ENCODE measurements around the gene ANGEL2.
"Not testable (repeated sequence)": the region's sequence is repeated elsewhere in the genome, so short reads cannot be mapped to it uniquely, and the experiment has no call there.

The ANGEL2 gene

DNA sequence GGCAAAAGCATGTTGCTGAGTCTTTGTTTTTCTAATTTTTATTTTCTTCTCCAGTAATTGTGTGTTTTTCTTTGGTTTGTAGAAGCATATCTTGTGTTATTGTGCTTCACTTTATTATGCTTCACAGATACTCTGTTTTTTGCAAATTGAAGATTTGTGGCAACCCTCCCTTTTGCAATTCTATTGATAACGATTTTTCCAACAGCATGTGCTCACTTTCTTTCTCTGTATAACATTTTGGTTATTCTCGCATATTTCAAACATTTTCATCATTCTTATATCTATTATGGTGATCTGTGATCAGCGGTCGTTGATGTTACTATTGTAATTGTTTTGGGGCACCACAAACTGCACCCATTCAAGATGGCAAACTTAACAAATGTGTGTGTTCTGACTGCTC lies 3.8 kb upstream of the ANGEL2 start:
- no peak for DNase-seq

DNA sequence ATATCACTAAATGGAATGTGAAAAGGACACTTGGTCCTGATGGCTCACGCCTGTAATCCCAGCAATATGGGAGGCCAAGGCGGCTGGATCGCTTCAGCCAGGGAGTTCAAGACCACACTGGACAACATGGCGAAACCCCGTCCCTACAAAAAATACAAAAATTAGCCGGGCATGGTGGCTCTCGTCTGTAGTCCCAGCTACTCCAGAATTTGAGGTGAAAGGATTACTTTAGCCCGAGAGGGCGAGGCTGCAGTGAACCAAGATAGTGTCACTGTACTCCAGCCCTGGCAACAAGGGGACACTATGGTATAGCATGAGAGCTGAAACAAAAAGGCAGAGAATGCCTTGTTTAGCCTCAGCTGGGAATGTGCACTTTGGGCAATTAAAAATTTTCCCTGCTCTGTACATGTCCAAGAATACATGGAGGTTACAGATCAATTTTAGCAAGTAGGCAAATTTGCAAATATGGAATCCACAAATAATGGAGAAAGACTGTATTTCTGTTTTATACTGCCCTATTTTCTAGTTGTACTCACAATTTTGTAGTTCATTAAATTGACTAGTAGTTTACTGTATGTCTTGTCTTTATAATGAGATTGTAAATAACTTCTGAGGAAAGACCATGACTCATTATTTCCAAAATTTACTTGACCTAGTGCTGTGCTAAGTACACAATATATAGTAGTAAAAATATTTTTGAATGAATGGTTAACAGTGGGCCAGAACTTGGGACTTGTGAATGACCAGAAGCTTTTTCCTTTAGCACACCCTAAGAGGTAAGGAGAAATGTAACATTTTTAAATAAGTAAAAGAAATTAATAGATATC lies 2.0 kb upstream of the ANGEL2 start:
- DNase-seq: no peak

DNA sequence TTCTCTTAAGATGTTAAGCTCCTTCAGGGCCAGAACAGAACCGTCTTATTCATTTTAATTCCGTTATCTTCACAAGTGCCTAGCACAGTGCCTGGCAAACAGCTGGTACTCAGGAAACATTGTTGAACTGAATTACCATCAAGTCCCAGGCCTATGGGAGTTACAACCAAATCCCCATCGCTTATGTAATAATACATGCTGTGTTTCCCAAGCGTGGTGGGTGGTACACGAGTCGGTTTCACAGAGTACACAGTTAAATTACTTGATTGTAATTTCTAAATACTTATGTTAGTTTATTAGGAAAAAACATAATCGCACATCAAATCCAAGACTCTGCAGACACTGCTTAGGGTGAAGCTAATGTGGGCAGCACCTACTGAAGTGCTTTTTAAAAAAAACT lies 1.0 kb downstream of the ANGEL2 start:
- no peak for DNase-seq

- no peak for DNase-seq
These were observed 7.1 kb downstream of the ANGEL2 start for GRCh38 chr1:213008564-213008963.

- DNase-seq: no peak
These were observed 12.4 kb downstream of the ANGEL2 start for GRCh38 chr1:213003256-213003655.

DNA sequence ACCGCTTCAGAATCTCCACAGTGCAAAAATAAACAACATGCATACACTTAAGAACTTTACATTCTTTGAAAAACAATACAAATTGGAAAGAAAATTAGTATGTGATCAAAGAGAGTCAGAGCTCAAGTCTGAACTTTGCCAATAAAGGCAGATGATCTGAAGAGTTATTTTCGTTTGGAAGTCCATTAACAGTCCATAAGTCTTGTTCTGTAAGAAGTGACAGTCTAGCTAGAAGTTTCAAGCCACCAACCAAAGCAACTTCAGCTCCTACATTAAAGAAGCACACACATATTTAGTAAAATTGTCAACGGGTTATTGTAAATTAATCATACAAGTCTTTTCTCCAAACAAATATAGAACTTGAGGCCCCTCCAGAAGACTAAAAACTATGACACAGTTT lies 20.7 kb downstream of the ANGEL2 start:
- no peak for DNase-seq

- not testable (repeated sequence) for DNase-seq
These were observed 21.7 kb downstream of the ANGEL2 start for GRCh38 chr1:212993960-212994359.

DNA sequence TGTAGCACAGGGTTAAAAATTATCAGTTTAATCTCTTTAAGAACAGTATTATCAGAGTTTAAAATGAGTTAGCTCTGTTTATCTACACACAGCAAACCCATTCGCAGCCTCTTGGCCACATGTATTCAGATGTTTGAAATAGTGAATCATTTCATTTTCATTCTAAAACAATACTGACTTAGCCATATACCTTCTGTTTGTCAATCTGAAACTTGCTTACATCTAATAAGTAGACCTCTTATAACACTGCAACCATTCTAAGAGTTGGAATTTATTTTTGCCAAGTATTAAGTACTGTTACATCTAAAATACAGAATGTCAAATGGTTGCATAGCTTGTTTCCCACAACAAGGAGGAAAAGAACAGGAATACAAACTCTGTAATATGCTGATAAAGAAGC lies 25.4 kb downstream of the ANGEL2 start:
- DNase-seq: no peak

GRCh38 chr1:212987702-212988322 lies 27.9 kb downstream of the ANGEL2 start:
- no peak for DNase-seq

DNA sequence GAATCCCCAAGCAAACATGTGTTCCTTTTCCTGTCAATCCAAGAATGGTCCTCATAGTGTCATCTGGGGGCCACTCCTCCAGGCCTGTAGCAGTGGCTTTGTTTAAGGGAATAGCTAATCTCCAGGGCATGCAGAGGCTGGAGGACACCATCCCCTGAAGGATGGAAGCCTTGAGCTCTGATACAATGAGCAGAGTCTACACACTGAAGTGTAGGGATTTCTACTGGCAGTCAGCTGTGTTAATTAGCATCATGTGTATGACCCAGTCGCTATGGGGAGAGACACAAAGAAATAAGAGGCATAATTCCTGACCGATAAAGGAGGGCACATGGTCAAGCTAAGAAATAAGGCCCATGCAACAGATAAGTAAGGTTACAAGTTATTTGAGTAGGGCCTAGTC lies 29.1 kb downstream of the ANGEL2 start:
- no peak for DNase-seq

DNA sequence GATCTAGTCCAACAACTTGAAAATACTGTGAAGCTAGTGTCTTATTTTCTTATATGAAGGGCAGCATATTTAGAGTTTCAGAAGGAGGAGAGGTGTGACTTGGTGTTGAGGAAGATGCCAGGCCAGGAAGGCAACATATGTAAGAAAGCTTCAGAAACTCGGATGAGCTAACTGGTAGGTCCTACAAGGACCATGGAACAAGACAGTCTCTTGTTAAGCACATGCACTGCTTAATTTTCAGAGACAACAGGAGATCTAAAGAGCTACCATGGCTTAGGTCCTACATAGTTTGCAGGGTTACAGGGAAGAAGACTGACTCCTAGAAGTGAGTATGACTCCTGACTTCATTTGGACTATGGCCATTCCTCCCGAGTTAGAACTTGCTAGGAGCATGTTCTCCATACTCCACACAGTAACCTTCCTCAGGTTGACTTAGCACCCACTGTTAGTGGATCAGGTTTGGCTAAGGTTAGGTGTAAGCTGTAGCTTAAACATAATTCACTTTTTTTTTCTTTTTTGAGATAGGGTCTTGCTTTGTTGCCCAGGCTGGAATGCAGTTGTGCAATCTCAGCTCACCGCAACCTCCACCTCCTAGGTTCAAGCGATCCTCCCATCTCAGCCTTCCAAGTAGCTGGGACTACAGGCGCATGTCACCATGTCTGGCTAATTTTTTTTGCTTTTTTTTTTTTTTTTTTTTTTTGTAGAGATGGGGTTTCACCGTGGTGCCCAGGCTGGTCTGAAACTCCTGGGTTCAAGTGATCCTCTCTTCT lies 31.0 kb downstream of the ANGEL2 start:
- DNase-seq: no peak

- no peak for DNase-seq
These were observed 32.2 kb downstream of the ANGEL2 start for GRCh38 chr1:212983482-212983881.

- DNase-seq: no peak
These were observed 33.1 kb downstream of the ANGEL2 start for GRCh38 chr1:212982430-212983152.

DNA sequence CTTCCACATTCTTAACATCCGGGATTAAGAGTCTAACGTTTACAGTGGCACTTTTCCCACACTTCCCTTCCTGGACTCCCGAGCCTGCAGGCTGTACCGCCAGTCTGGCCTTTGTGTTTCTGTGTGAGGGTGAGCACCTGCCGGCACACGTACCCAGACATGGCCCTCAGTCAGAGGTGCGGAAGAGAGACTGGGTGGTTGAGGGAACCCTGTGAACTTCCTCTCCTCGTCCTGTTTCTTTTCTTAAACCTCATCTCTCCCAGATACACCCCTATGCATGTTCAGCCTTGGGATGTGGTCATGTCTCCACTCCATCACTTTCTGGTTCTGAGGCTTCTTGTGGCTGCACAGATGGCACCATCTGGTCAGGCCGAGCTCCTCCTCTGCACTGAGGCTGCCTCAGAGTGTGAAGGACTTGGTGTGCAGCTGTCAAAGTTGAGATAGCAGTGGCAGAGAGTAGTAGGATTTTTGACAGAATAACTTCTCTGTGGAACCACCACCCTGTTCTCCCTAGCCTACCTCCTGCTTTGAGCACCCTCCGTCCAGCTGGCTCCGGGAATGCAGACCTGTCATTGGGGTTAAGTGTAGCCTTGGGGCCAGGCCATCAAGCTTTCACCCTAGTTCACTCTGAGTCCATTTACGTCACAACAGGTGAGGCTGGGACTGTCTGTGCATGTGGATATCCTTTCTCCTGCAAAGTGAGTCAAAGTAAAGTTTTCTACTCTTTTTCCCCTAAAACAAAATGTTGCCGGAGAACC lies 33.9 kb downstream of the ANGEL2 start:
- DNase-seq: peak in 7 of 58 donors; percentile 12 to 48 (median 20)

DNA sequence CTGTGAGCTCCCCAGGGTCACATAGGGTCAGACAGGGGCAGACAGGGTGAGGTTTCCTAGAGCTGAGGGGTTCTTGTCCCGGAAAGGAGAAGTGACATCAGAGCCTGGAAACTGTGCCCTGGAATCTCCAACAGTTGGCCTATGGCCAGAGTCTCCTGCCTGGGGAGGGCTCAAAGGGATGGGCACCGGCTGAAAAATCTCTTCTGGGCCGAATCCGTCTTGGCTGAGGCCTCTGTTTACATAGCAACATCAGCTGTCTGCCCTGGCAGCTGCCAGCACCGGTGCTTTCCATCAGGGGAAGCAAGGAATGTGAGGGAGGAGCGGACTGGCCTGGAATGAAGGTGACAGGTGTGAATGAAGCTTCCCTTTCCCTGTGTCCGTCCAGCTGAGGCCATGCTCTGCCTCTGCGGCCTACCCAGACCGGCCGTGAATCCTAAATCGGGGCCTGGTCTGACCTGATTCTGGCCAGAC lies 34.6 kb downstream of the ANGEL2 start:
- DNase-seq: peak in 9 of 58 donors; percentile 5 to 26 (median 14)

- DNase-seq: peak in 1 of 58 donors; percentile 6
These were observed 35.4 kb downstream of the ANGEL2 start for GRCh38 chr1:212980123-212980785.

GRCh38 chr1:212979340-212980122 lies 36.1 kb downstream of the ANGEL2 start:
- peak in 2 of 58 donors; percentile 7 to 21 for DNase-seq

GRCh38 chr1:212977781-212978645 lies 37.7 kb downstream of the ANGEL2 start:
- DNase-seq: no peak

All from anterior cingulate cortex (tissue), 58 donors.